GM18870 (cell line): ENCODE data around the gene ZNF350.
A peak's percentile ranks its signal among the peaks of the same experiment; 100 is the strongest.
"Not testable (repeated sequence)": the region's sequence is repeated elsewhere in the genome, so short reads cannot be mapped to it uniquely, and the experiment has no call there.

Source experiments
- ATAC-seq: cut with Tn5 transposase; IDR thresholded peaks from one replicate; pipeline ENCODE4 v1.9.1; 2021; ENCODE audit warnings: moderate library complexity; ENCODE audit not compliant: unreplicated experiment

The ZNF350 gene

DNA sequence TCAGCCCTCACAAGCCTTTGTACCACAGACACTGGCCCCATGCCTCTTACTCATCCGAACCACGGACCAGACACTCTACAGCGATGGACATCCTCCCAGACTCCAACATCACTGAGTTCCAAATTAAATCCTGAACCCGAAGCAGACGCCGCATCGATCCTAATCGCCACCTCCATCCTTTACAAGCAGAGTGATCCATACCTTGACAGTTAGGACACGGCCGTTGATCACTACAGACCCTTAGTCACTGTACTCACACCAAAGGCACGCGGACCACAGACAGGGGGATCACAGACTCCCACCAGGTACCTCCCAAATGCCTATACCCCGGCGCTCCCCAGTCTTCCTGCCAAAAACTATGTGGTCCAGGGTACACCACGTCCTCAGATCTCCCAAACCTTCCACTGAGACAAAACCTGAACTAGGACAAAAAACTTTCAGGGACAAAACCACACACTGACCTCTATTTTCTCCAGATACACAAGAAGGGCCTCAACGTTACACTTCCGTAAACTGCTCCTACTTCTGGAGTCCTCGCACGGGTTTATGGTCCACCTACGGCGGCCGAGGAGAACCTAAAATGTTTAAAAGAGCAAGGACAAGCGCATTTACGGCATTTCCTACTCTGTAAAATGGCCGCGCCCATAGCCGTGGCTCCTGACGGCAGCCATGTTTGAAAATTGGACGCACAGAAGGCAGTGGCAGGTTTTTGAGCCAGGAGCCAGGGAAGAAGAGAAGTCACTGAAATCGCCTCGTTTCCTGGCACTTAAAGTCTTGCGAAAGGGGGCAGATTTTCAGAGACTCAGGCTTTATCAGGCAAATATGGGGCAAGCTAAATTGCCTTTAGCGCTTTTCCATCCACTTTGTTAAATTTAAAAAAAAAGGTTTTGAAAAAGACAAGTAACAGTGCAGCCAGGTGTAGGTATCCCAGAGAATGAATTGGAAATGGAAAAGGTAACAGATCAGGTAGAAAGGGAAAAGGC is at the start of gene ZNF350:
Gene ZNF350 (minus strand): TSS at position 532 of the 983 bp plus-strand sequence. CDS start 12,480 bp downstream, outside the sequence.
- ATAC-seq: peak; percentile 74

DNA sequence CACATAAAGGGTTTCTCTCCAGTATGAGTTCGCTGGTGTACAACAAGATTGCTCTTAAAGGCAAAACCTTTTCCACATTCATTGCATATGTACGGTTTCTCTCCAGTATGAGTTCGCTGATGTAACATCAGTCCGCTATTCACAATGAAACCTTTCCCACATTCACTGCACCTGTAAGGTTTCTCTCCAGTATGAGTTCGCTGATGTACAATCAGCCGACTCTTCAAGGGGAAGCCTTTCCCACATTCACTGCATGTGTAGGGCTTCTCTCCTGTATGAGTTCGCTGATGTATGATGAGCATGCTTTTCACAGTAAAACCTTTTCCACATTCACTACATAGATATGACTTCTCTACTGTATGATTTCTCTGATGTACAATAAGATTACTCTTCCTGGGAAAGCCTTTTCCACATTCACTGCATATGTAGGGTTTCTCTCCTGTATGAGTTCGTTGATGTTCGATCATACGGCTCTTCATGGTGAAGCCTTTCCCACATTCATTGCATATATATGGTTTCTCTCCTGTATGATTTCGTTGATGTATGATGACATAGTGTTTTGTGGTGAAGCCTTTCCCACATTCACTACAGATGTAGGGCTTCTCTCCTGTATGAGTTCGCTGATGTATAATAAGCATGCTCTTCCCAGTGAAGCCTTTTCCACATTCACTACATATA is 47.5 kb upstream of the ZNF350 start:
- ATAC-seq: no peak

DNA sequence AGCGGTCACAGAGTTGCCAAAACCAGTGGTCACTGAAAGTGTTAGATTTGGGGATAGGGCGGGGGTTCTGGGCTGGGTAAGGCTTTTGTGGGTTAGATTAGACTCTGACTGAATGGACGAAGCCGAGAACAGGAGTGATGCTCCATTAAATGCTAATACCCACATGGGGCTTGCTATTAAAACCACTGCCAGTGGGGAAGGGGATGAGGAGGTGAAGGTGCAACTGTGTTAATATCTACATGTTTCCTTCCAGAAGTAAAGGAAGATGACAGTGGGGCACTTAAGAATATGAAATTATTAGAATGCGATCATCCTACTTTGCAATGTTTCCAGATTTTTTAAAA is 42.1 kb upstream of the ZNF350 start:
- ATAC-seq: peak; percentile 24

DNA sequence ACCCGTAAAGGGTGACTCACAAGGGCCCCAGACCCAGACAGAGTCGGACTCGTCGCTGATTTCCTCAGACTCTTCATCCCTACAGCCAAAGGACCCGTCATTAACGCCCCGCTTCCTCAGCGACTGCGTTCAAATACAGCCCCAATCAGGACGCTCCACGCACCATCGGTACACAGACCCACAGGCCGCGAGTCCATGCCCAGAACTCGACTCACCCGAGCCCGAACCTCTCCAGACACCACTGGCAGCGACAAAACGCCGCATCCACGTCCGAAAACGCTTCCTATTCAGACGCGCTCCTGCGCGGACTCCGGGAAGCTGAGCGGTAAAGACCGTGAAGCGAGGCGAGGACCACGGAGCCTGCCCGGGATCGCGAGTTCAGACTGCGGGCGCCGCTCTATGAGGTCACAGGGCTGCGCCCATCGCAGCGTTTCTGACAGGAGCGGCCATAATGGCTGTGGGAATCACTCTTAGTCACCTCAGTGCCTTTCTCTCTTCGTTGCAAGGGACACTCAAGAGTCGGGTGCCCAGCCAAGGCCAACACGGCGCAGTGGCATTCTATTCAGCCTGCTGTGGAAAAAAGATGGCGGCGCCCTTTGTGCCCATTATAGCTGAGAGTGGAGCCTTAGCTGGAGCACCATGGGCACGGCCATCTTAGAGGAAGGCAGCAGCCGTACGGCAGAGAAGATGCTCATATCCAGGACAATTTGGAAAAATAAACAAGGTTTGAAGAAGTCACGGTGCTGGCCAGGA is 41.6 kb upstream of the ZNF350 start, which contains the start of gene ZNF614:
Gene ZNF614 (minus strand): TSS at position 353 of the 753 bp plus-strand sequence. CDS start 2,634 bp downstream, outside the sequence.
- ATAC-seq: peak; percentile 74

DNA sequence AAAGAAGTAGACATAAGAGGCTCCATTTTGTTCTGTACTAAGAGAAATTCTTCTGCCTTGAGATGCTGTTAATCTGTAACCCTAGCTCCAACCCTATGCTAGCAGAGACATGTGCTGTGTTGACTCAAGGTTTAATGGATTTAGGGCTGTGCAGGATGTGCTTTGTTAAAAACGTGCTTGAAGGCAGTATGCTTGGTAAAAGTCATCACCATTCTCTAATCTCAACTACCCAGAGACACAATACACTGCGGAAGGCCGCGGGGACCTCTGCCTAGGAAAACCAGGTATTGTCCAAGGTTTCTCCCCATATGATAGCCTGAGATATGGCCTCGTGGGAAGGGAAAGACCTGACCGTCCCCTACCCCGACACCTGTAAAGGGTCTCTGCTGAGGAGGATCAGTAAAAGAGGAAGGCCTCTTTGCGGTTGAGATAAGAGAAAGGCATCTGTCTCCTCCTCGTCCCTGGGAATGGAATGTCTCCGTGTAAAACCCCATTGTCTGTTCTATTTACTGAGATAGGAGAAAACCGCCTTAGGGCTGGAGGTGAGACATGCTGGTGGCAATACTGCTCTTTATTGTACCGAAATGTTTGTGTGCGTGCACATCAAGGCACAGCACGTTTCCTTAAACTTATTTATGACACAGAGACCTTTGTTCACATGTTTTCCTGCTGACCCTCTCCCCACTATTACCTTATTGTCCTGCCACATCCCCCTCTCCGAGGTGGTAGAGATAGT is 39.8 kb upstream of the ZNF350 start:
- not testable (repeated sequence) for ATAC-seq

DNA sequence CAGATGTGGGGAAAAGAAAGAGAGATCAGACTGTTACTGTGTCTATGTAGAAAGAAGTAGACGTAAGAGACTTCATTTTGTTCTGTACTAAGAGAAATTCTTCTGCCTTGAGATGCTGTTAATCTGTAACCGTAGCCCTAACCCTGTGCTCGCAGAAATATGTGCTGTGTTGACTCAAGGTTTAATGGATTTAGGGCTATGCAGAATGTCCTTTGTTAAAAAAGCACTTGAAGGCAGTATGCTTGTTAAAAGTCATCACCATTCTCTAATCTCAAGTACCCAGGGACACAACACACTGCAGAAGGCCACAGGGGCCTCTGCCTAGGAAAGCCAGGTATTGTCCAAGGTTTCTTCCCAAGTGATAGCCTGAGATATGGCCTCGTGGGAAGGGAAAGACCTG is 37.8 kb upstream of the ZNF350 start:
- ATAC-seq: not testable (repeated sequence)

DNA sequence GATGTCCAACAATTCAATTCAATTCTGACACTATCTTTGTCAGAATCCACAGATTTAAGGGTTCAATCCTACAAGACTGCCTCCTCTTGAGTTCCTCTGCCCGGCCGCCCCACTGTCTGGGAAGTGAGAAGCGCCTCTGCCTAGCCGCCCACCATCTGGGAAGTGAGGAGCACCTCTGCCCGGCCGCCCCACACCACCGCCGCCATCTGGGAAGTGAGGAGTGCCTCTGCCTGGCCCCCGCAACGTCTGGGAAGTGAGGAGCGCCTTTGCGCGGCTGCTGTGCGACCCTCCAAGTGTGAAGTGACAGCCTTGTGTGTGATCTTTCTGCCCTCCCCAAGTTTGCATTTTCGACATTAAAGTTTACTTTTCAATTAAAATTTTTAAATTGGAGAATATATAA is 35.6 kb upstream of the ZNF350 start:
- no peak for ATAC-seq

DNA sequence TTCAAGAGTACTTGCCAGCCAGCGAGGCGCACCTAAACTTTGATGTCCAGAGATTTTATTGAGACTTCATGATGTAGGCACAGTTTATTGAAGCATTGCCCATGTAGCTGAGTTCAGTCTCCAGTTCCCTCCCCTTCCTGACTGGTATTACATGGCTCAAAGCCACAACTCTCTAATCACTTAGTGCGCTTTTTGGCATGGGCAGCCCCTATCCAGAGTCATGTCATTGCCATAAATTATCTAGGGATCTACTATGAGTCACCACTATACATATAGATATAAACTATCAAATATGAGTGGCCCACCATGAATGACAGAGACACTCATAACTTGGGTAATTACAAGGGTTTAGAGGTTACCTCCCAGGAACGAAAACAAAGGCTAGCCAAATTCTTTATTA is 33.9 kb upstream of the ZNF350 start:
- no peak for ATAC-seq

DNA sequence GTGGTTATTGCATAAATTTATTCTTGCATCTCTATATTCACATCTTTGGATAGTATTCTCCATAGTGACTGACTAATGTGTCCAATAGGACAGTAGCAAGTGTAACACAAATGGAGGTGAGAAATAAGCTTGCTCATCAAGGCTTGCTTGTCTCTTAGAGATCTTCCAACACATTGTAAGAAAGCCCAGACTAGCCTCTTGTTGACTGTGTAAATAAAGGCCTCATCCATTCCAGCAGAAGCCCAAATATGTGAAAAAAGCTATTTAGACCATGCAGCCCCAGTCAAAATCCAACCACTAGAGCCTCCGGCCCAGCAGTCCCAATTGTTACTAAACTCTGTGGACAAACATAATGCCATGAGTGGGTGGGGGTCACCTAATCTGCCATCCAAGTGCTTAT is 24.0 kb upstream of the ZNF350 start:
- no peak for ATAC-seq

DNA sequence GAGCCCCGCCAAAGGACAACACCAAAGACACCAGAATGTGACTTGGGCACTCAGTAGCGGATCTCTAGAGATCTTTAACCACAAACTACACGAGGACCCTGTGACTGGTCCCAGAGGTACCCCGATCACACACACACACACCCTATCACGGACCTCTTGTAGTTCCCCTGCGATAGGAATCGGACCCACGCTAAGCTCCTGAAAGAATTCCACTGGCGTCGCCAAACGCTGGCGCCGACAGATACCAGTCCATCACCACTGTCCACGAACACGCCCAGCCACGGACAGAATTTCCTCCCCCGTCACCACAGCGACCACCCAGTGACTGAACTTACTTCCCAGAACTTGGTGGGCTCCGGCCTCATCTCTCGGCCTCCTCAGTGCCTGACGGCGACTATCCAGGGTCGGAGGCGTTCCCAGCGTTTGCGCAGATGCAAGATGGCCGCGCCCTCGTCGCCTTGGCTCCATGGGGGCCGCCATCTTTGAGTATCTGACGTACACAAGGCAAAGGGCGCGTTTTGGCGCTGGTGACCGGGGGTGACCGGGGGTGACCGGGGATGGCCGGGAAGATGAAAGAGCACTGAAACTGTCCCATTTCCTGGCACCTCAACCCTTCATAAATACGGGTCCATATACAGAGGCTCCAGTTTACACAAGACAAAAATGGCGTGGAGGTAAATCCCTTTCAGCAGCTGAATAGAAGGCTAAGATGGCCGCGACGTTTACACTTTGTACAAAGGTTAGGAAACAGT is 21.3 kb upstream of the ZNF350 start, which contains the start of gene ZNF615:
Gene ZNF615 (minus strand): TSS at position 406 of the 752 bp plus-strand sequence. CDS start 4,500 bp downstream, outside the sequence.
- ATAC-seq: peak; percentile 65

DNA sequence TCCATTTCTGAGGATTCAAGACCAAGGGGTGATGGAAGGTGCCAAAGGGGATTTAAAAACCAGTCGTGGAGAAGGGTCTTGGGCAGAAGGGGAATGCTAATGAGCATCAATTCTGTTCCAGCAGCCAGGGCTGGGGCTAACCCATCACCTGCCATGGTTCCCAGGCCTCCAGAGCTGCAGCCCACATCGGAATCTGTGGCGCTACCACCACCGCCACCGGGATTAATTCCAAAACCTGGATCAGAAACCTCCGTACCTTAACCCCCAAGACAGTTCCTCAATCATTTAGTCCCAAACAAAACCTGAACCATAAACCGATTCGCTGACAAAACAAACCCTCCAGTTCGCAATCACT is 20.8 kb upstream of the ZNF350 start:
- ATAC-seq: no peak

DNA sequence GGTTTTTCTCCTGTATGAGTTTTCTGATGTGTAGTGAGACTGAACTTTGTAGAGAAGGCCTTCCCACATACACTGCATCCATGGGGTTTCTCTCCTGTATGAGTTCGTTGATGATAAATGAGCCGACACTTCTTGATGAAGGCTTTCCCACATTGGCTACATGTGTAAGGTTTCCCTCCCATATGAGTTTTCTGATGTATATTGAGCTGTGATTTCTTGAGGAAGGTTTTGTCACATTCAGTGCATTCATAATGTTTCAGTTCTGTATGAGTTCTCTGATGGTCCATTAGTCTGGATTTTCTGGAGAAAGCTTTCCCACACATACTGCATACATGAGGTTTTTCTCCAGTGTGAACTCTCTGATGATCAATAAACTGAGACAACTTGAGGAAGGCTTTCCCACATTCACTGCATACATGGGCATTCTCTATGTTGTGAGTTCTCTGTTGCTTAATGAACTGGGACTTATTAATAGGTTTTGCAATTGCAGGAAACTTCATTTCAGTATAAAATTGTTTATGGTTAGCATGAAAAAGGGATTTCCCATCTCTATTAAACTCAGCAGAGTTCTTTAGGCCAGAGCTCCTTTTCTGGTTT is 7.5 kb upstream of the ZNF350 start:
- no peak for ATAC-seq

DNA sequence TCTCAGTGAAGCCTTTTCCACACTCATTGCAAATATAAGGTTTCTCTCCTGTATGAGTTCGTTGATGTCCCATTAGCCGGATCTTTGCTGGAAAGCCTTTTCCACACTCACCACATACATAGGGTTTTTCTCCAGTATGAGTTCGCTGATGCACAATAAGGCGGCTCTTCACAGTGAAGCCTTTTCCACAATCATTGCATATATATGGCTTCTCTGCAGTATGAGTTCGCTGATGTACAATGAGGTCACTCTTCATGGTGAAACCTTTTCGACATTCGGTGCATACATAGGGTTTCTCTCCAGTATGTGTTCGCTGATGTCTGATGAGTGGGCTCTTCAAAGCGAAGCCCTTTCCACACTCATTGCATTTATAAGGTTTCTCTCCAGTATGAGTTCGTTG is 6.8 kb upstream of the ZNF350 start:
- no peak for ATAC-seq

DNA sequence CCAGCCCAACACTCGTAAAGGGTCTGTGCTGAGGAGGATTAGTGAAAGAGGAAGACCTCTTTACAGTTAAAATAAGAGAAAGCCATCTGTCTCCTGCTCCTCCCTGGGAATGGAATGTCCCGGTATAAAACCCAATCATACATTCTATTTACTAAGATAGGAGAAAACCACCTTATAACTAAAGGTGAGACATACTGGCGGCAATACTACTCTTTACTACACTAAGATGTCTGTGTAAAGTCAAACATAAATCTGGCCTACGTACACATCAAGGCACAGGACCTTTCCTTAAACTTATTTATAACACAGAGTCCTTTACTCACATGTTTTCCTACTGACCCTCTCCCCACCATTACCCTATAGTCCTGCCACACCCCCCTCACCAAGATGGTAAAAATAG is 3.3 kb downstream of the ZNF350 start:
- no peak for ATAC-seq

DNA sequence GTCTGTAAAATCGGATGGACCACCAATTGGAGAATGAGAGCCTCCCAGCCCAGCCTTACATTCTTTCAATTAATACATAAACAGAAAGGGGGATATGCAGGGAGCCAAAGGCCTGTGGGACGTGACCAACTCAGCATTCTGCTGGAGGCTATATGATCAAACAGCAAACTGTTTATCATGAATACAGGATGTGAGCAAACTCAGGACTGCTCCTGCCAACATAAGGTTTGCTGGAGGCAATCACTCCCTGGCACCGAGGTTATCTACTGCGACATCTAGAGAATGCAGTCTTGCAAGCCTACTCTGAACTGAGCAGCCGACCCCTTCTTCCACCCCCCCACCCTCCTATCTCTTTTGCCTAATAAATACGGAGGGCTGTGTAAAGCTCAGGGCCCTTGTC is 5.7 kb downstream of the ZNF350 start:
- not testable (repeated sequence) for ATAC-seq

DNA sequence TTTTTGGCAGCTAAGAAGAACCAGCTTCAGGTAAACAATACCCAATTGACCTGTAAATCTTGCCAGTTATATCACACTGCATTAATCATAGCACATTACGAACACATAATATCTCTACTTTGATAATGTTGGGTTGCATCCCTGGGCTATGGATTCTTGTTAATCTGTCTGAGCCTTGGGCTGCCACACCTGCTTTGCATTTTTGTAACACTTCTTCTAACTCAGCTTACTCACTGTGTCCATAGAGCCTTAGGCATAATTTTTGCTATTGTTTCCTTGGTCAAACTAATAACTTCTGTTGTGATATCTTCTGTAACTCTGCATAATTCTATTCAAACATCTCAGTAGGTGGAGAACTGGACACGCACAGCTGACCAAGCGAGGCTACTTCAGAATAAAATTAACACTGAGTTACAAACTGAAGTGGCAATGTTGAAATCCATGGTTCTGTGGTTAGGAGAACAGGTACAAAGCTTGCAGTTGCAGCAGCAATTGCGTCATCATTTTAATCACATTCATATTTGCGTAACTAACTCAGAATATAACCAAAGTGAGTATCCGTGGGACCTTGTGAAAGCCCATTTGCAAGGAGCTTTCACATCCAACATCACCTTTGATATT is 6.4 kb downstream of the ZNF350 start:
- ATAC-seq: no peak

DNA sequence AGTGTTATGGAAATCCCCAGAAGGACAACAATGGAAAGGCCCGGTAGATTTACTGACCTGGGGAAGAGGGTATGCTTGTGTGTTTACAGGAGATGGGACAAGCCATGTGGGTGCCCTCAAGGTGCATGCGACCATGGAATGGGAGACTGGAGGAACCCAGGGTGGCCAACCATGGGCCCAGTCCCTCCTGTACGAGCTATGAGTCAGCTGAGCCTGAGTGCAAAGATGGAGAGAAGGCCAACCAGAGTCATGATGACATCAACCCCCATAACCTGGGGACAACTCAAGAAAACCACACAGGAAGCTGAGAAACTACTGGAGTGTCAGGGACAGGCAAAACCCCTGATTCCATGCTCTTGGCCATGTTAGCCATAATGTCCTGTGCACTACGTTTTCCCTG is 7.8 kb downstream of the ZNF350 start:
- ATAC-seq: no peak

DNA sequence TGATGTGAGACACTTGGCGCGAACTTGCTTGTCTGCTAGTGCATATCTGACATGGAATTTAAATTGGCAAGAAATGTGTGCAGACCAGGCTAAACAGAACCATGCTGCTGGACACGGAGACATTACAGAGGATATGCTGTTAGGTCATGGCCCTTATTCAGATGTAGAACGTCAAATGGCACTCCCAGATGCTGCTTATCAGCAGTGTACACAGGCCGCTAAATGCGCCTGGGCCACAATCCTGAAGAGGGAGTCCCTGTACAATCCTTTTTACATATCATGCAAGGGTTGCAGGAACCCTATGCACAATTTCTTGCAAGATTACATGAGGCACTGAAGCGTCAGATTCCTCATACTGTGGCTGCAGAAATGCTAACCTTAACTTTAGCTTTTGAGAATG is 9.3 kb downstream of the ZNF350 start:
- ATAC-seq: no peak

DNA sequence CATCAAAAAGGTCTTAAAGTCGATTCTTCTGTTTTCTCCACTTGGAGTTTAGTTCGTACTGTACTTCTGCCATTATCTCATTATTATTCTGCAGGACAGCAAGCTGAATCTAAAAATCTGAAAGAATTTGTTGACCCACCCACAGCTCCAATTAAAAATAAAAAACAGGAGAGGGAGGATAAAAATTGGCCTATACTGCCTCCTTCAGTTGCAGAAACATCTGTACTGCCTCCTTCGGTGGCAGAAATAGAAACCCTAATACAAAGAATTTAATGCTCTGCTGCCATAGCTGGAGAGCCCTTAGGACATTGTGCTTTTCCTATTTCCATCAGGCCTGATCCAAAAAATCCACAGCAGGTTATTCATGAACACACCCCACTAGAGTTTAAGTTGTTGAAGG is 9.8 kb downstream of the ZNF350 start:
- ATAC-seq: no peak
